ENCODE data around the gene APOBEC3H.
A peak's percentile ranks its signal among the peaks of the same experiment; 100 is the strongest.

Gene APOBEC3H

DNA sequence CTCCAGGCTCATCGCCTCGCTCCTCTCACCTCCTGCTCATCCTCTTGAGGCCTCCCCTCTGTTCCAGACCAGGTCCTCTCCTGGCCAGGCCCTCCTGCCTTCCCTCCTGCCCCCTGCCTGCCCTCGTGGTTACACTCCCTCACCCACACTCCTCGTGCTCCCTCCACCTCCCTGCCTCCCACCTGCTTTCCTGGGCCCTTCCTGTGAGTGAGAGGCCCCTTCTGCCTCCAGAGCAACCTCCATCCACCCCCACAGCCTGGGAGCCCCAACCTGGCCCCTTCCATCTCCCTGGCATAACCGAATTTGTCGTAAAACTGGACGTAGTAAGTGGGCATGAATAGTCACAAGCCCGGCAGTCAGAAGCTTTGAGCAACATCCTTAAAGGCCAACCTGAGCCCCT lies 15.4 kb upstream of the APOBEC3H start:
- no peak for DNase-seq

GRCh38 chr22:39083212-39084165 lies 13.6 kb upstream of the APOBEC3H start:
- no peak for DNase-seq

DNA sequence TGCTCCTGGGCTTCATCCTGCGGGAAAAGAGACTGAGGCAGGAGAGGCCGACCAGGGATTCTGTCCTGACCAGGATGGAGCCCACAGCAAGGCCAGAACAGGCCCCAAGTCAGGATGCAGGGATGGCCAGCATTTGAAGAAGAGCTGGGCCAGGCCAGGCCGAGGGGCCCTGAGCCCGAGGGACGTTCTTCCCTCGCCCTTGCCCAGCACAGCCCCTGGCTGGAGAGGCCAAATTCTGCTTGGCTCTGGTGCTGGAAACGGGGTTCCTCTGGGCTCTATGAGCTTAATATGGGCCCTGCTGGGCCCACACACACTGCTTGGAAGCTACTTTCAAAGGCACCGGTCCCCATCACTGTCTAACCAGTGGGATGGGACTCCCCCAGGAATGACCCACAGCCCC lies 12.4 kb upstream of the APOBEC3H start:
- DNase-seq, result no peak

GRCh38 chr22:39087098-39087497 lies 9.9 kb upstream of the APOBEC3H start:
- no peak for DNase-seq

- no peak for DNase-seq
Measured at GRCh38 chr22:39087881-39088684, 9.0 kb upstream of the APOBEC3H start.

GRCh38 chr22:39088685-39089032 lies 8.4 kb upstream of the APOBEC3H start:
- DNase-seq, result no peak

DNA sequence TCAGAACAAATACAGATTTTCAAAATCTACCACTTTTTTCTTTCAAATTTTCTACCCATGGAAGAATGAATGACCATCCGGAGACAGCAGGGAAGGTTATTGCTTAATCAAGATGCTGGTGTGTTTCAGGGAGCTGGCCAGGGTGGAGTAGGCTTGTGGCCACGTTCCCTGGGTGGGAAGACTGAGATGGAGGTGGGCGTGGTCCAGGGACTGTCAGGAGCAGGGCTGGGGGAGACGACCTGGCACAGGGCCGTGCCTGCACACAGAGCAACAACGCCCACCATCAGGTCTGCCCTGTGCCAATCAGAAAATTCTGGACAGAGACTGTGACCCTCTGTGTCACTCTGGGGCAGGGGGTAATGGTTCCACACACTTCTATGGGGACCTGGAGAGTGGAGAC lies 7.1 kb upstream of the APOBEC3H start:
- no peak for DNase-seq

DNA sequence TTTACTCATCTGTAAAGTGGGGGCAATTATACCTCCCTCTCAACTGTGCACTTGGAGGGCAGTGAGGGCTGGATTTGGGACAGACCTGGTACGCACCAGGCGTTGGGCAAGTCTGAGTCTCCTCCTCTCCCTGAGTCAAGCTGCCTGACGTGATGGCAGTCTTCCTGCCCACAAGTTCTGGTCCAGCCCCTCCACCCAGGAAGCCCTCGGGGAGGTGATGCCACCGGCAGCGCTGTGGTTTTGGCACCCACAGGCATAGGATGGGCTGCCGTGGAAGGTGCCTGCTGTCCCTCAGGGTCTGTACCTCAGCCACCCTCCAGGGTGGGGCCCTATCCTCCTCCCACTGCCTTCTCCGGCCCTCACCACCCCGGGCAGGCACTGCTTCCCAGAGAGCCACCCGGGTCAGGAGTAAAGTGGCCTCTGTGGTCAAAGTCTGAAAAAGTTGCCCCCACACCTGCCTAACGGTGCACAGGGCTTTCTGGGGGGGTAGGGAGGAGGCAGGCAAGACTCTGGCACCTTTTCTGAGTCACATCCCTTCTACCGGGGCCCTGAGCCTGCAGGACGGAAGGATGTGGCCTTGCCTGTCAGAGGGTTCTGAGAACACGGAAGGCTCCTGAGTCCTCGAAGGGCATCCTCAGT lies 6.5 kb upstream of the APOBEC3H start:
- DNase-seq, result peak; percentile 90

DNA sequence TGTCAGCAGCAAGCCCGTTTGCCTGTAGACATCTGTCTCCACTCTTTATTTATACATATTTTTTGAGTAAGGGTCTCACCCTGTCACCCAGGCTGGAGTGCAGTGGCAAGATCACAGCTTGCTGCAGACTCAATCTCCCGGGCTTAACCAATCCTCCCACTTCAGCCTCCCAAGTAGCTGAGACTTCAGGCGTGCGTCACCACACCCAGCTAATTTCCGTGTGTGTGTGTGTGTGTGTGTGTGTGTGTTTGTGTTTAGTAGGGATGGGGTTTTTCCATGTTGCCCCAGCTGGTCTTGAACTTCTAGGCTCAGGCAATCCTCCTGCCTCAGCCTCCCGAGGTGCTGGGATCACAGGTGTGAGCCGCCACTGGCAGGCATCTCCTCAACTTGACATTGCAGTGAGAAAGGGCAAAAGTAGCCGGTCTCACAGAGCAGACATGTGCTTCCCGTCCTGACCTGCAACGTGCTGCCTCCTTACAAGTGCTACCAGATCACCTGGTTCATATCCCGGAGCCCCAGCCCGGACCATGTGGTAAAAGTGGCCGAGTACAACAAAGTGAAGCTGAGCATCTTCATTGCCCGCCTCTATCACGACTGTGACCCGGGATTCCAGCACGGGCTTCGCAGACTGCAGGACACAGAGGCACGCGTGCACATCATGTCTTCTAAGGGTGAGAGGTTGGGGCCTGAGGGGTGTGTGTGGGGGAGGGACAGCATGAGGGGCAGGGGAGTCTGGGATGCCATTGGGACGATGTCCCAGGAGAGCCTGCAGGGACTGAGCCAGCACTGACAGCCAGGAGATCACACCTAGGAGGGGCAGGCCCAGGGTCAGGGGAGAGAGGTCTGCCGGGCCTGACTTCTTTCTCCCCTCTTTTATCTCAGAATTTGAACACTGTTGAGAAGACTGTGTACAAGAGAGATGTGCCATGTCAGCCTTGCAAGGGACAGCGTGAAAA lies 5.6 kb upstream of the APOBEC3H start:
- DNase-seq, result no peak

DNA sequence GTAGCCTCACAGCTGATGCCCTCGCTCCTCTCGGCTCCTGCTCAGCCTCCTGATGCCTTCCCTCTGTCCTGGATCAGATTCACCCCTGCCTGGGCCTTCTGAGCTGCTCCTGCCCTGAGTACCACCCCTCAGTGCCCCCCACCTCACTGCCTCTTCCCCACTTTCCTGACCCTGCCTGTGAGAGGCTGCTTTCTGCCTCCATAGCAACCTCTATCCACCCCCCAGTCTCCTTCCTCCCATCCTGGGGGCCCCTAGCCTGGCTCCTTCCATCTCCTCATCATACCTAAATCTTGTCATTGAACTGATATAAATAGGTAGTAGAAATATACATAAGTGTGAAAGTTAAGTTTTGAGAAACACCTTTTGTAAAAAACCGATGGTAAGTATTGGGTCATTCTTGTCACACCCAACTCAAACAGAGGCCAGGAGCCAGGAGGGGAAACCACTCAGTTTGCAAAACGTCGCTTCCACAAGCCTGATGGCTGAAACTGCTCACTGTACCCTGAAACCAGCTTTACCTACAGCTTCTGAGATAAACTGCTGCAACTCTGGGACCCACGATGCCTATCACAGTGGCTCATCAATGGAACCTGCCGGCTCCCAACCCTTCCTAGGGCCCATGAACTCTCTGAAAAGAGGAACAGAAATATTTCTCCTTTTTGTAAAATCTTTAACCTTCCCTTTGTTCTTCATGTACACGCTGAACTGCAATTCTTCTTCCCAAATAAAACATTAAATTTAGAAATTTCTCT lies 4.8 kb upstream of the APOBEC3H start:
- no peak for DNase-seq

GRCh38 chr22:39094717-39095389 lies 2.2 kb upstream of the APOBEC3H start:
- DNase-seq, result peak; percentile 30

- DNase-seq, result no peak
Measured at GRCh38 chr22:39095971-39096370, 1.1 kb upstream of the APOBEC3H start.

GRCh38 chr22:39098026-39098425 lies 982 bp downstream of the APOBEC3H start:
- no peak for DNase-seq

DNA sequence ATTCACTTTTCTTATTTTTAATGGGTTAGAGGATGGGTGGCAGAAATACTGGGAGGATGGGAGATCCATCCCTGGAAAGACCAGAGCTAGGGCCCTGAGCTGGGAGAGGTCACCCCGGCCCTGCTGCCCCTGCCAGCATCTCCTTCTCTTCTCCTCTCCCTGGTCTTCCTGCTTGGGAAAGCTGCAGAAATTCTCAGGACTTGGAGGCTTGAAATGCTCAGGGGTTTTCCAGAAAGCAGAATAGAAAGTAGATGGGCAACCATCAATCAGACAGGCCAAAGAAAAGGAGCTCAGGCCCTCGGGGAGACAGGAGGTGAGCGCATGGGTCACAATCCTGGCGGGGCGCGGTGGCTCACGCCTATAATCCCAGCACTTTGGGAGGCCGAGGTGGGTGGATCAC lies 1.5 kb downstream of the APOBEC3H start:
- no peak for DNase-seq

DNA sequence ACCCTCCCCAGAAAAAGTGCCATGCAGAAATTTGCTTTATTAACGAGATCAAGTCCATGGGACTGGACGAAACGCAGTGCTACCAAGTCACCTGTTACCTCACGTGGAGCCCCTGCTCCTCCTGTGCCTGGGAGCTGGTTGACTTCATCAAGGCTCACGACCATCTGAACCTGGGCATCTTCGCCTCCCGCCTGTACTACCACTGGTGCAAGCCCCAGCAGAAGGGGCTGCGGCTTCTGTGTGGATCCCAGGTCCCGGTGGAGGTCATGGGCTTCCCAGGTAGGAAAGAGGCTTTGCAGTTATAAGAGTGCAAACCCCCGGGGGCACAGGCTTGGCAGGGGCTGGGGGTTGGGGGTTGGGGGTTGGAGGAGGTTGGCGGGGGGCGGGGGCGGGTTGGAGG lies 4.2 kb downstream of the APOBEC3H start:
- no peak for DNase-seq

- no peak for DNase-seq
Measured at GRCh38 chr22:39103431-39103830, 6.4 kb downstream of the APOBEC3H start.

- no peak for DNase-seq
Measured at GRCh38 chr22:39106326-39106725, 9.3 kb downstream of the APOBEC3H start.

DNA sequence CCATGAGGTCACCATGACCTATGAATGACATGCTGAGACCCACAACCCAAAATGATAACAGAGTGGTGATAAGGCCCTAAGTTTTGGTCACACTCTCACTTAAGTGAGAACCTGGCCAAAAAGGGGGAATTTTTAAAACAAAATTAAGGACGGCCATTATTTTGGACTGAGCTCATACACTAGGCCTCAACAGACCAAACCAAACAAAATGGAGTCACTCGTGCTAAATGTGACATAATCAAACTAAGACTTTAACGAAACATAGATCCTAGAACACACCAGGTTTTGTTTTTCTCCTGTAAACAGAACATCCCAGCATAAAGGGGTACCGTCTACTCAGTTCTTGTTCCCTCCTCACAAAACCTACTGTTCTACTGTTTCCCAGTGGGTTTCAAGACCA lies 11.4 kb downstream of the APOBEC3H start:
- no peak for DNase-seq

- DNase-seq, result no peak
Measured at GRCh38 chr22:39109361-39109760, 12.3 kb downstream of the APOBEC3H start.

DNA sequence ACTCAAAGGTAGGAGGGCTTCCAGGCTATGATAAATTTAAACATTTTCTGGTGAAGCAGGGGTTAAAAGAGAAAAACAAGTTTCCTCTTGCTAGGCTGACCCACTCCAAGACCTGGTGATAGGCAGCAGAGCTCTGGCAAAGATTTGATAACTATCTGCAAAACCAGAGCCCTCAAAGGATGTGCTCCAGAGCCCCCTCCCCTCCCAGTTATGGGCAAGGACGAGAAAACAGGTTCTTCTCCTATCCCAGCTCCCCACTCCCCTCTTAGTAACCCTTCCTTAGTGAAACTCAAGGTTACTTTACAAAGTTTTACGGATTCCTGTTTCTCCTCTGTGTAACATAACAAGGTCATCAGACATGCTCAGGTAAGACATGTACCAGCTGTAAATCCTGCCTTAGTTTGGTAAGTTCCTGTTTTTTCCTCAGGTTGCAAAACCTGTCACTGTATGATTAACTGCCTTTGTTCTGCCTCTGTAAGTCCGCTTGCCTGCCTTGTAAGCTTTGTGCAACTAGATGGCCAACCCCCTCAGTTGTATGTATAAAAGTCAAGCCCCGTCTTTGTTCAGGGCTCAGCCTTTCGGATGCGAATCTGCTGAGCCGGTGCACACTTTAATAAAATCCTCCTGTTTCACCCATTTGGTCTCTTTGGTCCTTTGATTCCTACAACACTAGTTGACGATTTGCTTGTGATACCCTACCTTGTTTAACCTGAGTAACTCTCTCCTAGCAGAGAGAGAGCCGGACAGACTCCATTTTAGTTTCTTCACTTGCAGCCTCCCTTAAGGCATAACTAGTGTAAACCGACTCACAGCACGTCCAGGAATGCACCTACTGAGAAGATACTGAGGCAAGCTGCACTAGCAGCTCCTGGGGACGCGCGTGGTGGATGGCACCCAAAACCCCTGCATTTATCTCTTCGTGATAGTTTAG lies 13.9 kb downstream of the APOBEC3H start:
- no peak for DNase-seq

Data from activated effector memory CD4-positive, alpha-beta T cell treated with Interleukin-2 at 50 U/mL for 16 hours (primary cell).